GM23248 (cell line): Measurements from ENCODE around the gene PHACTR3.

Experiments used
- EZH2 ChIP-seq: fragments of 200-600 bp; sonication (generic); IDR thresholded peaks from 2 replicates; pipeline ENCODE4 v1.6.1; 2018; ENCODE audit warnings: antibody characterized with exemption, mild to moderate bottlenecking; ENCODE audit not compliant: insufficient read depth, poor library complexity, severe bottlenecking
- EZH2phosphoT487 ChIP-seq: fragments of 200-600 bp; sonication (generic); IDR thresholded peaks from 2 replicates; pipeline ENCODE4 v1.6.1; 2018; ENCODE audit warnings: antibody characterized with exemption, moderate library complexity, mild to moderate bottlenecking, low read depth; ENCODE audit not compliant: insufficient read depth

GRCh38 chr20:59657459-59658046 is 53.2 kb downstream of the PHACTR3 start:
- TF ChIP-seq EZH2phosphoT487 (no peak), EZH2 (no peak)
